DMS 273 (cell line): ENCODE measurements around the gene NLRC5.
A peak's percentile ranks its signal among the peaks of the same experiment; 100 is the strongest.
"Not testable (repeated sequence)": the region's sequence is repeated elsewhere in the genome, so short reads cannot be mapped to it uniquely, and the experiment has no call there.

Source experiments
- DNase-seq: peaks from one replicate; lab custom pipeline; 2025; ENCODE audit not compliant: unreplicated experiment; lab: John Stamatoyannopoulos, UW

Gene NLRC5

DNA sequence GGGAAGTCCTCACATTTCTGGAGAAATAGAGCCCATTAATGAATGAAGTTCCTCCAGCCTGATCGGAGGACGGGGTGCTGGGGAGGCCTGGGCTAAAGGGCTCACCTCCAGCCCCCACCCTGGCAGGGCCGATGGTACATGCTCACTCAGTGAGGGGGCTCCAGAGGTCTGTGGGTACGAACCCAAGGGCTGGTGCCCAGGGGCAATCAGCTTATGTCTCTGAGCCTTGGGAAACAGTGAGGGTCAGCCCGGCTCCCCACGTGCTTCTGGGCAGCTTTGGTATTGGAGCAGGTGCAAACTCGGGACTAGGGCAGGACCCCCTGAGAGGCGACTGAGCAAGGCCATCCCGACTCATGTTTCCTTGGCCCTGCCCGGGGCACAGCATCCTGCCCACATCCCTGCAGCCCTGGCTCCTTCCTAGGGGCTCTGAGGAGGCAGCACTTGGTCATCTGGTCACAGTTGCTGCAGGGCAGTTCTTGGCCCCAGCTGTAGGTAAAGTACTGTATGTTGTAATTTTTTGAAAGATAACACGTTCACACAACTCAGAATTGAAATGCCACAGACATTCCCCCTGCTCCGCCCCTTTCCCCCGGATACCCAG, 28.6 kb upstream of the NLRC5 start:
- DNase-seq, result peak; percentile 64

DNA sequence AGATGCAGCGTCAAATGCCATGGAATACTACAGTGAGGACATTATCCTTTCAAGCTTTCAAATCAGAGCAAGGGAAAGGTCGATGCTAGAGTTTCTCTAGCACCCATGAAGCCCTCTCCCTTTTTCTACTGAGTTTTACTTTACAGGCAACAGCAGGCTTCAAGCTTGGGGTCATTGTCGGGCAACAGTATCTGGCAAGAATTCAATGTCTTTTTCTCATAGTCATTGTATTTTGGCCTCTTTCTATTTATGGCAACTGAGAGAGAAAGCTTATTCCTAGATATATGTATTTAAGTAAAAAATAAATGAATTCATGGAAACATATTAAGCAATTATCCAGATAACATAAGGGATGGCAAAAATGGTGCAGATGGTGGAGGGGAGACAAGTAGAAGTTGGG, 28.0 kb upstream of the NLRC5 start:
- peak; percentile 42 for DNase-seq

GRCh38 chr16:56961851-56962281, 27.5 kb upstream of the NLRC5 start, which contains the start of gene CETP:
Gene CETP, plus strand, starts transcription at chr16:56961950. Its CDS starts 30 bp downstream, at chr16:56961980.
- DNase-seq, result peak; percentile 21

DNA sequence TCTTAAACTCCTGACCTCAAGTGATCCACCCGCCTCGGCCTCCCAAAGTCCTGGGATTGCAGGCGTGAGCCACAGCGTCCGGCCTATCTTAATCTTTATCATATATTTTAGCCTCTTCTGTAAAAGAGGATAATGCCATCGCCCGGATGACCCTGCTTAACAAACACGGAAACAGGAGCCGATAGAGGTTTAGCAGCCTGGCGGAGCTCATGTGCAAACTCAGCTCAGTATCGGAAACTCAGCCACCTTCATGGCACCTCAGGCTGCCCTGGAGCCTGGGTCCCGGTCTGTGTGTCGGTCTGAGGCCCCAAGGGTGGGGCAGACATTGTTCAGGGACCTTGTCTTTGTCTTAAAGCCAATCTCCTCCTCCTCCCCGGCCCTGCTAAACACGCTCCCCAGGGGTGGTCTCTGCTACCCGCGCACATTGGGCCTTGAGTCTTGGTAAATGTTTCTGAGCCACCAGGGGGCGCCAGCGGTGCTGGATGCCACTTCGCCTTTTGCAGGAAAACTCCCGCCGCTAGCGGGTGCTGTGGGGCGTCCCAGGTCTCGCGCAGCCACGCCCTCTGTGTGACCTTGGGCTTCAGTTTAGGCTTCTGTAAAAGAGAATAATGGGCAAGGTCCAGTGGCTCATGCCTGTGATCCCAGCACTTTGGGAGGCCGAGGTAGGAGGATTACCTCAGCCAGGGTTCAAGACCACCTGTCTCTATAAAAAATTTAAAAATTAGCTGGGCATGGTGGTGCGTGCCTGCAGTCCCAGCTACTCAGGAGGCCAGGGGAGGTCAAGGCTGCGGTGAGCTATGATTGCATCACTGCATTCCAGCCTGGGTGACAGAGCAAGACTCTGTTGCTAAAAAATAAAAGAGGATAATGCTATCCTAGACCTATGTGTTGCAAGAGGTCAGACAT, 24.9 kb upstream of the NLRC5 start:
- peak; percentile 71 for DNase-seq

GRCh38 chr16:56965149-56966092, 23.9 kb upstream of the NLRC5 start:
- peak; percentile 28 for DNase-seq

DNA sequence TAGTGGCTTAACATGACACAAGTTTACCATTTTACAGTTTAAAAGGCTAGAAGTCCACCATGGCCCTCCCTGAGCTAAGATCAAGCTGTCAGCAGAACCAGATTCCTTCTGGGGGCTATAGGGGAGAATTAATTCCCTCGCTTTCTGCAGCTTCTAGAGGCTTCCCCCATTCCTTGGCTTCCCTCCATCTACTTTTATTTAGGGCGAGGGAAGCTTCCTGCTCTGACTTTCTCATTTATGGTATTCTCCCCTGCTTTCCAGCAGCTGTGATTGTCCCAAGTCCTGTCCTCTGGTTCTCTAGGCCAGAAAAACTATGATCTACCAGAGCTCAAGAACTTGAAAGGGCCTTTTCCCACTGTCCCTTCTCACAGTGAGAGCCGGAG, 23.3 kb upstream of the NLRC5 start:
- DNase-seq, result no peak

DNA sequence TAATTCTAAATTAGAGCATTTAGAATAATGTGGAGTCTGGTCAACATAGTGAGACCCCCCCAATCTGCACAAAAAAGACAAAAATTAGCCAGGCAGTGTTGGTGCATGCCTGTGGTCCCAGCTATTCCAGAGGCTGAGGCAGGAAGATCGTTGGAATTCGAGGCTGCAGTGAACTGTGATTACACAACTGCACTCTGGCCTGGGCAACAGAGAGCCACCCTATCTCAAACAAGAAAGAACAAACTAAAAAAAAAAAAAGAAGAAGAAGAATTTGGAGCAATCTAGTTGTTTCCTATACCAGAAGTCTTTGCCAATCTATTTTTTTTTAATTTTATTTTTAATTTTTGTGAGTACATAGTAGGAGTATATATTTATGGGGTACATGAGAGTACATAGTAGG, 21.6 kb upstream of the NLRC5 start:
- DNase-seq, result no peak

DNA sequence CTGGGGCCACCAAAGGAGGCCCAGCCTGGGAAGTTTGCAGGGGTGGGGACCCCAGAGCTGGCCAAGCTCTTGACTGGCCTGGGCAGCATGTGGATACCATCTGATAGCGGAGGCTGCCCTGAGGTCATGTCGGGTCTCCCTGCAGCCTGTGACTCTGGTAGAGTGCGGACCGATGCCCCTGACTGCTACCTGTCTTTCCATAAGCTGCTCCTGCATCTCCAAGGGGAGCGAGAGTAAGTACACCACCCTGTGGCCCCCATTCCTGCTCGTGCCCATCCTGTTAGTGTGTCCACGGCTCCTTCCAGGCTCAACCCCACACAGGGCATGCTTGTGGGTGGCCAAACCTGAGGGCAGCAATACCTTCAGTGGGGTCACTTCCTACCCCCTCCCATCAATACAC, 19.6 kb upstream of the NLRC5 start:
- no peak for DNase-seq

GRCh38 chr16:56970934-56971767, 18.2 kb upstream of the NLRC5 start:
- no peak for DNase-seq

DNA sequence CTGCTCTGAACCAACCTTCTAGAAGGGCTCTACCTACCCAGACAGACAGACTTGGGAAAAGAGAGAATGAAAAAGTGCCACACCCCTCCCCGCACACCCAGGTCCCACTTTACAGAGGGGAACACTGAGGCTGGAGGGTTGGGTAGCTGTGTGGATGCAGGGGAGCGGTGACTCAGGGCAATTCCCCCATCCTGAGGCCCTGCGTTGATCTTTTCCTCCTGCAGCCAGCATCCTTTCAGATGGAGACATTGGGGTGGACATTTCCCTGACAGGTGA, 17.7 kb upstream of the NLRC5 start:
- no peak for DNase-seq

DNA sequence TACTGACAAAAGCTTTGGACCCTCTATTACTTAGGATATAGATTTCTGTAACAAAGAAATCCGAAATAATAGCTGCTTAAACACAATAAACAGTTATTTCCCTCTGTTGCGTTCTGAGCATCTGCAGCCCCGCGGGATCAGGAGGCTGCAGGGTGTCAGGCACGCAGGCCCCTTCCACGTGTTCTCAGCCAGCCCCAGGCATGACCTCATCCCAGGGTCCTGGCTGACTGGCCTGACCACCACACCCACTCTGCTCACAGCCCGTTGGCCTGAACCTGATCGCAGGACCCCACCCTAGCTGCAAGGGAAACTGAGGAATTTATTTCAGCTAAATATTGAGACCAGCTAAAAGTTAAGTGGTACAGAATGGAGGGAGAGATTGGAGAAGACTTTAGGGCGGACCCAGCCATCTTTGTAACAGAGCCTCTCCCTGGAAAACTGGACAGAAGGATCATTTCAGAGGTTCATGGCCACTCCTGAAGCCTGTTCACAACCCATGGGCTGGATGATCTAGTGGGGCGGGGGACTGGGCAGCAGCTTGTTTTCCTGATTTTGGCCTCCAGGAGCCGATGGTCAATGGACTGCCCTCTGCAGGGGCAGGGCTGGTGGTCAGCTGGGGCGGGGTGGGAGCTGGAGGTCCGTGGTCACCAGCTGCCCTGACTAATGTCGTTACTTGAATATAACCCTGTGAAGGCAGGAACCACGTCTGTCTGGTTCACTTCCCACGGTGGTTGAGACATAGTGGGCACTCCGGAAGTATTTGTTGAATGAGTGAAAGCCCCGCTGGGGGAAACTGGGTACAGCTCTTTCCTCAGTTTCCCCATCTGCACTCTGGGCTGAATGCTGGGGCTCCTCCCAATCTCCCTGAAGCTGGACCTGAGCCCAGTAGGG, 16.7 kb upstream of the NLRC5 start:
- no peak for DNase-seq

DNA sequence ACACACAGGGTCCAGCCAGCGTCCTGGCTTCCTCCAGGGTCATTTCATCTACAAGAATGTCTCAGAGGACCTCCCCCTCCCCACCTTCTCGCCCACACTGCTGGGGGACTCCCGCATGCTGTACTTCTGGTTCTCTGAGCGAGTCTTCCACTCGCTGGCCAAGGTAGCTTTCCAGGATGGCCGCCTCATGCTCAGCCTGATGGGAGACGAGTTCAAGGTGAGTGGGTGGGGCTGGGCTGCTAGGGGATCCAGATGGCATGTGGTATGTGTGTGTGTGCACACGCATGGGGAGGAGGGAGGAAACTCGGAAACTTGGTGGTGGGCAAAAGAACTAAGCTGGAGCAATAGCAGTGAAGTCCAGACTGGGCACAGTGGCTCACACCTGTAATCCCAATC, 16.1 kb upstream of the NLRC5 start:
- DNase-seq, result peak; percentile 17

DNA sequence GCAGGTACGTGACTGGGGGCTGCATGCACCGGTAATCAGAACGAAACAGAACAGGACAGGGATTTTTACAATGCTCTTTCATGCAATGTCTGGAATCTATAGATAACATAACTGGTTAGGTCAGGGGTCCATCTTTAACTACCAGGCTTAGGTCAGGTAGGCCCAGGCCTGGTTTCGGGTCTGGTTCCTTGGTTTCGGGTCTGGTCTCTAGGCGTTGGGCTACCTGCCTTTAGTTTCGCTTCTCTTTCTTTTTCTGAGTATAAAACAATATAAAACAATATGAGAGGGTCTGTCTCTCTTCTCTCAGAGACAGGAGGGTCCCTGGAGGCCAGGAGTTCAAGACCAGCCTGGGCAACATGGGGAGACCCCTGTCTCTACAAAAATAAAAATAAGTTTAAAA, 15.5 kb upstream of the NLRC5 start:
- DNase-seq, result not testable (repeated sequence)

DNA sequence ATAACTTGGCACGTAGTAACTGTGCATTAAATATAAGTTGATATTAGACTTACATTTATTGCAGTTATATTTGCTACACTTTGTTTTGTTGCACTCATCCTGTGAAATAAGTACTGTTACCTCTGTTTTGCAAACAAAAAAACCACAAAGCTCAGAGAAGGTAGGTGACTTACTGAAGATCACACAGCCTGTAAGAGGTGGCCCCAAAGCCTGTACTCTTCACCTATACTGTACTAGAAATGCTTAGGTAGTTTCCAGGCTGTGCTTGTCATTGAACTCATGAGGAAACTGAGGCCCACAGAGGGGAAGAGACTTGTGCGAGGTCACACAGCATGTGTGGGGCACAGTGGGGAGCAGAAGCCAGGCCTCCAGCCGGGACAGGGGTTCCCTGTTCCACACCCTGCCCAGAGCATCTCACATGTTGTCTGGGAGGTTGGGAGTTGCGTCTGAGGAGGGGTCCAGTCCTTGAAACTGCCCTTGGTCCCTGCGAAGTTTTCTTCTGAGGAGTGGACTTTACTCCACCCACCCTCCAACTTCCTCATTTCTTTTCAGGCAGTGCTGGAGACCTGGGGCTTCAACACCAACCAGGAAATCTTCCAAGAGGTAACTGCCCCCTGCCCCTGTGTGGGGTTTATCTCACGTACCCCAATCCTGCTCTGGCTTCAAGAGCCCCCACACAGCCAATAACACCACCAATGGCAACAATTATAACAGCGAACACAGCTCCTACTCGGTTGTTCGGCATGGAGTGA, 14.6 kb upstream of the NLRC5 start:
- no peak for DNase-seq

- no peak for DNase-seq
These were observed 13.6 kb upstream of the NLRC5 start for GRCh38 chr16:56975714-56976113.

DNA sequence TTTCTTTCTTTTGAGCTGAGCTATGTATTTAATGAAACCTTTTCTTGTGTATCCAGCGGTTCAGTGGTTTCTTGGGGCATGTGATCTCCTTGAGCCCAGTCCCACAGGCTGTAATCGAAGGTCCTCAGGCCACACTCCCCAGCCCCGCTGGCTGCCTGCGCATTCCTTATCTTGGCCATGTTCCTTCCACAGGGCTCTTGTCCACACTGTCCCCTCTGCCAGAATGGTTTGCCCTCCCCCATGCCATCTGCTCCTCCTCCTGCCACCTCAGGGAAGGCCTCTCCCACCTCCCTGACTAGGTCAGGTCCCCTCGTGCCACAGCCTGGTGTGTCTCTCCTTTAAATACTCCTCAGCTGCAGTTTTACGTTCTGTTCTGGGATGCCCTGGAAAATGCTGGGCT, 12.1 kb upstream of the NLRC5 start:
- DNase-seq, result peak; percentile 38

- no peak for DNase-seq
These were observed 11.4 kb upstream of the NLRC5 start for GRCh38 chr16:56977823-56978430.

GRCh38 chr16:56980201-56980535, 9.2 kb upstream of the NLRC5 start:
- DNase-seq, result no peak
